Stomach (tissue), 9 donors: ENCODE results near the gene HK3. TPM values are rescaled to one million over a fixed set of nuclear protein-coding genes. Genes with fewer than 3 reads are reported as not detected.

Experiments used
- DNase-seq, 2 donors: peaks; one replicate each; pipeline versions ENCODE4 v3.0.0 to v3.0.0-alpha.2; 2013 to 2019
- H3K27ac ChIP-seq, 5 donors: fragments of 200-600 bp in 4 of 5; sonication (generic) in 4 of 5; one replicate each; pipeline ENCODE4 v1.5.1; 2013 to 2019; ENCODE audit warnings: mild to moderate bottlenecking in 1 of 5, moderate library complexity in 1 of 5
- H3K27me3 ChIP-seq, 3 donors: fragments of 200-600 bp; sonication (generic); one replicate each; pipeline ENCODE4 v1.5.1; 2017 to 2019; ENCODE audit warnings: mixed run types in 1 of 3
- H3K36me3 ChIP-seq, 4 donors: fragments of 200-600 bp; sonication (generic); 1 replicate in 3 of 4; 2 replicates in 1 of 4; pipeline ENCODE4 v1.5.1; 2016 to 2019
- H3K4me1 ChIP-seq, 4 donors: fragments of 200-600 bp; sonication (generic); one replicate each; pipeline ENCODE4 v1.5.1; 2016 to 2019
- H3K4me3 ChIP-seq, 4 donors: fragments of 200-600 bp; sonication (generic) in 3 of 4; one replicate each; pipeline ENCODE4 v1.5.1; 2016 to 2019; ENCODE audit warnings: mild to moderate bottlenecking in 1 of 4
- H3K9me3 ChIP-seq, 4 donors: fragments of 200-600 bp; sonication (generic); one replicate each; pipeline ENCODE4 v1.5.1; 2016 to 2019
- CTCF ChIP-seq, 7 experiments: fragments of 450-650 bp in 4 of 7; fragments of 200-600 bp in 3 of 7; sonication (generic) in 3 of 7; IDR thresholded peaks; one replicate each; pipeline ENCODE4 v1.5.1; 2016 to 2019; ENCODE audit warnings: antibody characterized with exemption in 7 of 7, control low read depth in 2 of 7, mild to moderate bottlenecking in 1 of 7
- EP300 ChIP-seq: sonication (generic); formaldehyde crosslinking; IDR thresholded peaks from one replicate; pipeline ENCODE4 v1.6.1; 2017; ENCODE audit warnings: antibody characterized with exemption
- POLR2A ChIP-seq, 4 donors: fragments of 450-650 bp; IDR thresholded peaks; one replicate each; pipeline ENCODE4 v1.6.1; 2016; ENCODE audit warnings: antibody characterized with exemption in 4 of 4, control low read depth in 2 of 4, mild to moderate bottlenecking in 1 of 4, moderate library complexity in 1 of 4
- POLR2AphosphoS5 ChIP-seq, 3 donors: sonication (generic); formaldehyde crosslinking; IDR thresholded peaks; one replicate each; pipeline ENCODE4 v1.6.1; 2016; ENCODE audit warnings: antibody characterized with exemption in 3 of 3
- WGBS, 5 donors: extraction: QIAGEN DNeasy Blood & Tissue Kit in 3 of 5; methylation state at CpG; one replicate each; pipeline versions ENCODE4 v1.1.5 to v1.1.7; 2013 to 2018; 5-methylcytosine and 5-hydroxymethylcytosine counted together
- intact Hi-C: fragments of 100-400 bp; cut with DNase I; formaldehyde crosslinking; loops from one replicate; pipeline ENCODE4 v1.15.1; 2023; ENCODE audit warnings: low total_unique reads
- polyA plus RNA-seq, 3 donors: library from polyadenylated mRNA; stranded (reverse); fragments of 200-250 nt; gene quantifications; one replicate each; pipeline ENCODE4 v1.2.3, GENCODE V29; 2013
- total RNA-seq, 5 donors: library from RNA; depleted of rRNA; stranded (reverse); fragments of >200 nt; gene quantifications; one replicate each; pipeline versions ENCODE4 v1.1.0 to v1.2.3, GENCODE V29; 2014 to 2016
- donor health status: healthy with polysubstance abuse.
- donor health status: Bipolar disorder and iron deficiency.
- donor health status: healthy.

Gene HK3
- total and polyA plus RNA-seq, 8 donors: 1.6 to 145 (median 4.2) TPM; not detected in 2

GRCh38 chr5:176859916-176860315 is 39.2 kb downstream of the HK3 start:
- Histone ChIP-seq H3K27me3 (peaks cover 0 to 88% (median 57%) of the 10 kb centered on the region in 3 donors), H3K36me3 (no peaks in the 10 kb centered on the region), H3K4me3 (no peak overlapping the region), H3K9me3 (no peaks in the 10 kb centered on the region), H3K4me1 (no peaks in the 10 kb centered on the region), H3K27ac (no peak overlapping the region)
- intact Hi-C loops: no loop called here
- DNase-seq: no peak
- no peak for TF ChIP-seq EP300
- TF ChIP-seq POLR2A (IDR thresholded peaks at IDR 0.05): no peak
- TF ChIP-seq CTCF (IDR thresholded peaks at IDR 0.05): no peak
- TF ChIP-seq POLR2AphosphoS5 (IDR thresholded peaks at IDR 0.05): no peak
- 44 to 59% (median 54%) methylated on average over 7 to 10 of the region's 10 CpGs for WGBS, 5 donors

GRCh38 chr5:176857894-176858273 is 41.3 kb downstream of the HK3 start:
- Histone ChIP-seq H3K27me3 (peaks cover 0 to 88% (median 41%) of the 10 kb centered on the region in 3 donors), H3K4me1 (no peaks in the 10 kb centered on the region), H3K36me3 (no peaks in the 10 kb centered on the region), H3K4me3 (no peak overlapping the region), H3K27ac (no peak overlapping the region), H3K9me3 (no peaks in the 10 kb centered on the region)
- WGBS, 5 donors: 67 to 76% (median 70%) methylated on average over 5 to 11 of the region's 11 CpGs
- no peak for DNase-seq
- TF ChIP-seq EP300 (no peak), POLR2AphosphoS5 (IDR thresholded peaks at IDR 0.05) (no peak), POLR2A (IDR thresholded peaks at IDR 0.05) (no peak), CTCF (IDR thresholded peaks at IDR 0.05) (no peak)
- intact Hi-C loops: no loop called here

- H3K4me3 ChIP-seq: no peak overlapping the region
- no peaks in the 10 kb centered on the region for H3K36me3 ChIP-seq
- no peak overlapping the region for H3K27ac ChIP-seq
- peaks cover 0 to 88% (median 36%) of the 10 kb centered on the region in 3 donors for H3K27me3 ChIP-seq
- TF ChIP-seq CTCF (IDR thresholded peaks at IDR 0.05) (no peak), EP300 (no peak), POLR2A (IDR thresholded peaks at IDR 0.05) (no peak), POLR2AphosphoS5 (IDR thresholded peaks at IDR 0.05) (no peak)
- WGBS, 5 donors: 59 to 70% (median 67%) methylated on average over 19 of the region's 19 CpGs
- intact Hi-C loops: no loop called here
- H3K9me3 ChIP-seq: no peaks in the 10 kb centered on the region
- no peaks in the 10 kb centered on the region for H3K4me1 ChIP-seq
- DNase-seq: no peak
These were observed 41.8 kb downstream of the HK3 start for GRCh38 chr5:176857216-176857893.

- no peak overlapping the region for H3K4me3 ChIP-seq
- peaks cover 0 to 86% (median 31%) of the 10 kb centered on the region in 3 donors for H3K27me3 ChIP-seq
- TF ChIP-seq POLR2A (IDR thresholded peaks at IDR 0.05) (no peak), POLR2AphosphoS5 (IDR thresholded peaks at IDR 0.05) (no peak), EP300 (no peak), CTCF (IDR thresholded peaks at IDR 0.05) (no peak)
- no peaks in the 10 kb centered on the region for H3K9me3 ChIP-seq
- WGBS, 5 donors: 47 to 64% (median 57%) methylated on average over 8 of the region's 8 CpGs
- intact Hi-C loops: no loop called here
- H3K36me3 ChIP-seq: no peaks in the 10 kb centered on the region
- DNase-seq: no peak
- H3K27ac ChIP-seq: no peak overlapping the region
- no peaks in the 10 kb centered on the region for H3K4me1 ChIP-seq
These were observed 42.4 kb downstream of the HK3 start for GRCh38 chr5:176856746-176857145.
